A549 (cell line): ENCODE measurements around the gene ZBTB46. TPM values are rescaled to one million over a fixed set of nuclear protein-coding genes. Genes with fewer than 3 reads are reported as not detected.

ENCODE experiments used
- ATAC-seq, 2 experiments: fragments of 200-7000 bp in 1 of 2; fragments of >200 bp in 1 of 2; cut with Nextera tagmentation in 1 of 2; cut with Tn5 transposase in 1 of 2; 3 replicates each; pipeline versions ENCODE4 v1.8.0 to v1.9.1; 2018 to 2020; ENCODE audit warnings: mild to moderate bottlenecking in 1 of 2, moderate library complexity in 1 of 2
- CTCF ChIA-PET: fragments of 300-600 bp; sonication (Branson Sonifier 250); formaldehyde crosslinking; extraction: SDS; loops from one replicate; lab custom pipeline; 2021; ENCODE audit warnings: antibody characterized with exemption, inconsistent platforms; lab: Yijun Ruan, JAX
- POLR2A ChIA-PET: fragments of 350-600 bp; formaldehyde crosslinking; extraction: SDS; loops from one replicate; lab custom pipeline; 2021; ENCODE audit warnings: antibody characterized with exemption, inconsistent platforms; lab: Yijun Ruan, JAX
- DNase-seq, 2 experiments: peaks; one replicate each; pipeline versions ENCODE4 v3.0.0 to v3.0.0-alpha.2; 2011 to 2016; ENCODE audit warnings: low read depth in 1 of 2, low spot score in 1 of 2
- FAIRE-seq: peaks from 2 replicates; lab custom pipeline; 2011; peaks lifted over from hg19 to GRCh38; lab: Jason Lieb, UNC
- H3K27ac ChIP-seq, 2 experiments: fragments of >200 bp; sonication (Bioruptor Twin); formaldehyde crosslinking; 3 replicates each; pipeline ENCODE4 v1.5.1; 2016 to 2017
- H3K4me1 ChIP-seq: fragments of >200 bp; sonication (Bioruptor Twin); formaldehyde crosslinking; 3 replicates; pipeline ENCODE4 v1.6.1; 2016
- H3K4me2 ChIP-seq: fragments of >200 bp; sonication (Bioruptor Twin); formaldehyde crosslinking; 3 replicates; pipeline ENCODE4 v1.6.1; 2016
- H3K4me3 ChIP-seq: fragments of >200 bp; sonication (Bioruptor Twin); formaldehyde crosslinking; 3 replicates; pipeline ENCODE4 v1.5.1; 2016
- H3K9me3 ChIP-seq: fragments of >200 bp; sonication (Bioruptor Twin); formaldehyde crosslinking; 3 replicates; pipeline ENCODE4 v1.6.1; 2016
- CHD2 ChIP-seq: fragments of 150-350 bp; IDR thresholded peaks from 2 replicates; pipeline ENCODE4 v1.6.1; 2014; ENCODE audit warnings: low read length; ENCODE audit not compliant: partially characterized antibody
- EHF ChIP-seq: fragments of 250-450 bp; sonication (Bioruptor Pico); IDR thresholded peaks from 2 replicates; pipeline ENCODE4 v1.5.0; 2020; ENCODE audit warnings: mild to moderate bottlenecking
- EHMT2 ChIP-seq: fragments of 200-600 bp; sonication (generic); IDR thresholded peaks from 2 replicates; pipeline ENCODE4 v1.6.1; 2016; ENCODE audit warnings: antibody characterized with exemption, low read depth, mild to moderate bottlenecking, moderate library complexity
- EP300 ChIP-seq, 2 experiments: fragments of >200 bp; sonication (Bioruptor Twin); formaldehyde crosslinking; IDR thresholded peaks; 2 replicates in 1 of 2; 3 replicates in 1 of 2; pipeline ENCODE4 v1.6.1; 2016 to 2017
- HDAC2 ChIP-seq: fragments of 200-600 bp; sonication (generic); IDR thresholded peaks from 2 replicates; pipeline ENCODE4 v1.6.1; 2016
- HOXB13 ChIP-seq: fragments of 250-450 bp; sonication (Bioruptor Pico); IDR thresholded peaks from 2 replicates; pipeline ENCODE4 v1.5.0; 2020; ENCODE audit warnings: low read depth, mild to moderate bottlenecking, moderate library complexity
- HOXB5 ChIP-seq: fragments of 250-450 bp; sonication (Bioruptor Pico); IDR thresholded peaks from 2 replicates; pipeline ENCODE4 v1.5.0; 2020; ENCODE audit warnings: mild to moderate bottlenecking, moderate library complexity
- JUN ChIP-seq, 2 experiments: fragments of >200 bp; sonication (Bioruptor Twin); formaldehyde crosslinking; IDR thresholded peaks; 2 replicates in 1 of 2; 3 replicates in 1 of 2; pipeline ENCODE4 v1.6.1; 2016 to 2017
- MAFK ChIP-seq: fragments of 450-650 bp; IDR thresholded peaks from 2 replicates; pipeline ENCODE4 v1.6.1; 2014; ENCODE audit not compliant: partially characterized antibody
- PHF8 ChIP-seq: fragments of 200-600 bp; sonication (generic); IDR thresholded peaks from 2 replicates; pipeline ENCODE4 v1.6.1; 2016; ENCODE audit warnings: low read depth, mild to moderate bottlenecking, antibody characterized with exemption, moderate library complexity, borderline replicate concordance
- RAD21 ChIP-seq, 2 experiments: fragments of >200 bp in 1 of 2; sonication (Bioruptor Twin) in 1 of 2; formaldehyde crosslinking in 1 of 2; IDR thresholded peaks in 1 of 2; conservative IDR thresholded peaks in 1 of 2; 2 replicates in 1 of 2; 3 replicates in 1 of 2; pipeline ENCODE4 v1.6.1; 2012 to 2018; ENCODE audit warnings: inconsistent platforms in 1 of 2
- RFX5 ChIP-seq: fragments of 450-650 bp; IDR thresholded peaks from 2 replicates; pipeline ENCODE4 v1.7.1; 2014; ENCODE audit warnings: antibody characterized with exemption, mild to moderate bottlenecking, moderate library complexity
- SMC3 ChIP-seq: fragments of >200 bp; sonication (Bioruptor Twin); formaldehyde crosslinking; IDR thresholded peaks from 3 replicates; pipeline ENCODE4 v1.6.1; 2018; ENCODE audit warnings: inconsistent platforms
- SREBF2 ChIP-seq: fragments of 450-650 bp; IDR thresholded peaks from 2 replicates; pipeline ENCODE4 v1.6.1; 2014; ENCODE audit warnings: mild to moderate bottlenecking, moderate library complexity
- TFCP2L1 ChIP-seq: fragments of 250-450 bp; sonication (Bioruptor Pico); IDR thresholded peaks from 2 replicates; pipeline ENCODE4 v1.5.0; 2021; ENCODE audit warnings: mild to moderate bottlenecking
- TP53 ChIP-seq: fragments of 250-450 bp; sonication (Bioruptor Pico); IDR thresholded peaks from 2 replicates; pipeline ENCODE4 v1.5.0; 2021; ENCODE audit warnings: mild to moderate bottlenecking, moderate library complexity
- ZFP36 ChIP-seq: fragments of 450-650 bp; IDR thresholded peaks from 2 replicates; pipeline ENCODE4 v1.6.1; 2014; ENCODE audit warnings: borderline replicate concordance; ENCODE audit not compliant: partially characterized antibody
- WGBS: methylation state at CpG from one replicate; pipeline ENCODE4 v1.1.6; 2017; ENCODE audit errors: missing lambda C conversion rate; 5-methylcytosine and 5-hydroxymethylcytosine counted together
- polyA plus RNA-seq, 4 experiments: library from polyadenylated mRNA; depleted of rRNA in 3 of 4; stranded (reverse); fragments of >200 nt; fragmentation: RNase III in 1 of 4; extraction: RNeasy Plus Mini Kit Qiagen cat#74134 plus additional on column Dnase treatment in 1 of 4; gene quantifications; 2 replicates in 3 of 4; 3 replicates in 1 of 4; pipeline ENCODE4 v1.2.3, GENCODE V29; 2011 to 2017
- TF ChIP-seq, protein P1 (sequence below): fragments of 250-450 bp; sonication (Bioruptor Pico); IDR thresholded peaks from 2 replicates; pipeline ENCODE4 v1.5.0; 2020; ENCODE audit warnings: low read depth, mild to moderate bottlenecking, moderate library complexity
- TF ChIP-seq, protein P2 (sequence below): IDR thresholded peaks from 2 replicates; pipeline ENCODE4 v1.6.1; 2012
- TF ChIP-seq, protein P3 (sequence below): IDR thresholded peaks from 2 replicates; pipeline ENCODE4 v1.6.1; 2012
- TF ChIP-seq, protein P4 (sequence below): fragments of 150-350 bp; IDR thresholded peaks from 2 replicates; pipeline ENCODE4 v1.6.1; 2014; ENCODE audit warnings: low read depth, mild to moderate bottlenecking, low read length
- TF ChIP-seq, protein P5 (sequence below): fragments of >200 bp; sonication (Bioruptor Twin); formaldehyde crosslinking; IDR thresholded peaks from 3 replicates; pipeline ENCODE4 v1.6.1; 2016

Gene ZBTB46
- polyA plus RNA-seq, 2 of the 4 experiments (the other 2 are of a cell fraction): 0.17 to 0.43 TPM

DNA sequence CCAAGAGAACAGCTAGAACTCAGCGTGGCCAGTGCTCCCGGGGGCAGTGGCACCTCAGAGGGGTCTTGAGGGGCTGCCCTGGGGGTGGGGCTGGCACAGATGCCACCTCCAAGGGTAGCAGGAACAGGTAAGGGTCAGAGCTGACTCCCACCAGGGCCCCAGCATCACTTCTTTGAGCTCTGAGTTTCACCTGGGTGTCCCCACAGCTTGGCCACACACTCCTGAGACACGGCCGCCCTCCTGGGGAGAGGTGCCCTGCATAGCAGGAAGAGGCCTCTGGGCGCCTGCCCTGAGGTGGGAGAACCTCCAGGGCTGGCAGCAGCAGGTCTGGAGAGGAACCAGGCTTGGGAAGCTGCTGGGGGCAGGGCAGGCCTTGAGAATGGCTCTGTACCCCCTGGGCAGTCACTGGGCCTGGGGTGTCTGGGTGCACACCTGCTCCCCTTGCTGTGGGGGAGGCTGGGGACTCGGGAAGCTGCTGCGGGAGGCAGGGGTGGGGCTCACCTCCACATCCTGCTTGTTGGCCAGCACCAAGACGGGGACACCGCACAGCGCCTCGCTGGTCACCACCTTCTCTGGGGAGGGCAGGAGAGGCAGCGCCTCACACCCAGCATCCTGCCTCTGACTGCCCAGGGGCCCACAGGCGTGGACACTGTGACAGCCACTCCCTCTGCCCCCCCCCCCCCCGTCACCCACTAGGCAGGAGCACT is 129.6 kb downstream of the ZBTB46 start (continued):
- no peak for TF ChIP-seq MAFK
- TF ChIP-seq, protein P1, sequence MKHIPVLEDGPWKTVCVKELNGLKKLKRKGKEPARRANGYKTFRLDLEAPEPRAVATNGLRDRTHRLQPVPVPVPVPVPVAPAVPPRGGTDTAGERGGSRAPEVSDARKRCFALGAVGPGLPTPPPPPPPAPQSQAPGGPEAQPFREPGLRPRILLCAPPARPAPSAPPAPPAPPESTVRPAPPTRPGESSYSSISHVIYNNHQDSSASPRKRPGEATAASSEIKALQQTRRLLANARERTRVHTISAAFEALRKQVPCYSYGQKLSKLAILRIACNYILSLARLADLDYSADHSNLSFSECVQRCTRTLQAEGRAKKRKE (CRISPR knock-in tag): no peak
- no peak for TF ChIP-seq PHF8
- no peak for TF ChIP-seq TP53
- no peak for TF ChIP-seq EHF (CRISPR knock-in tag)

DNA sequence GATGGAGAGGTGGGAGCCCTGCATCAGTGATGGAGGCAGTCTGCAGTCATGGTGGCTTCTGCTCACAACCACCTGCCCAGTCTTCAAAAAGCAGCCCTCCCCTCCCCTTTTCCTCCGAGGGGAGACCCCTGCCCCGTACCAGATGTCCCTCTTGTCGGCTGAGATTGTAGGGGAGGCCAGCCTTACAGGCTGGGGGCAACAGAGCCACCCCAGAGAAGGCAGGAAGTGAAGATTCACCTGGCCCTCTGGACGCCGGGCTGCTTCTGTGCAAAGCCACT is 130.1 kb downstream of the ZBTB46 start:
- DNase-seq (no peak), FAIRE-seq (no peak), ATAC-seq (no peak)
- POLR2A ChIA-PET: no interaction called here
- H3K4me3 ChIP-seq: no peak overlapping the region
- TF ChIP-seq TFCP2L1 (CRISPR knock-in tag) (no peak), HDAC2 (no peak), TP53 (no peak), RFX5 (no peak), SREBF2 (no peak), CHD2 (no peak), EP300 (IDR thresholded peaks at IDR 0.05) (no peak), SMC3 (no peak), HOXB5 (CRISPR knock-in tag) (no peak), JUN (IDR thresholded peaks at IDR 0.05) (no peak), EHMT2 (no peak), RAD21 (conservative IDR thresholded peaks at IDR 0.05 in 1 of 2, IDR thresholded peaks at IDR 0.05 in 1 of 2) (no peak), PHF8 (no peak), ZFP36 (no peak), HOXB13 (no peak)
- TF ChIP-seq, protein P2, sequence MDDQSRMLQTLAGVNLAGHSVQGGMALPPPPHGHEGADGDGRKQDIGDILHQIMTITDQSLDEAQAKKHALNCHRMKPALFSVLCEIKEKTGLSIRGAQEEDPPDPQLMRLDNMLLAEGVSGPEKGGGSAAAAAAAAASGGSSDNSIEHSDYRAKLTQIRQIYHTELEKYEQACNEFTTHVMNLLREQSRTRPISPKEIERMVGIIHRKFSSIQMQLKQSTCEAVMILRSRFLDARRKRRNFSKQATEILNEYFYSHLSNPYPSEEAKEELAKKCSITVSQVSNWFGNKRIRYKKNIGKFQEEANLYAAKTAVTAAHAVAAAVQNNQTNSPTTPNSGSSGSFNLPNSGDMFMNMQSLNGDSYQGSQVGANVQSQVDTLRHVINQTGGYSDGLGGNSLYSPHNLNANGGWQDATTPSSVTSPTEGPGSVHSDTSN: no peak
- TF ChIP-seq, protein P3, sequence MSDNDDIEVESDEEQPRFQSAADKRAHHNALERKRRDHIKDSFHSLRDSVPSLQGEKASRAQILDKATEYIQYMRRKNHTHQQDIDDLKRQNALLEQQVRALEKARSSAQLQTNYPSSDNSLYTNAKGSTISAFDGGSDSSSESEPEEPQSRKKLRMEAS: no peak
- TF ChIP-seq, protein P1 (CRISPR knock-in tag): no peak
- TF ChIP-seq, protein P4, sequence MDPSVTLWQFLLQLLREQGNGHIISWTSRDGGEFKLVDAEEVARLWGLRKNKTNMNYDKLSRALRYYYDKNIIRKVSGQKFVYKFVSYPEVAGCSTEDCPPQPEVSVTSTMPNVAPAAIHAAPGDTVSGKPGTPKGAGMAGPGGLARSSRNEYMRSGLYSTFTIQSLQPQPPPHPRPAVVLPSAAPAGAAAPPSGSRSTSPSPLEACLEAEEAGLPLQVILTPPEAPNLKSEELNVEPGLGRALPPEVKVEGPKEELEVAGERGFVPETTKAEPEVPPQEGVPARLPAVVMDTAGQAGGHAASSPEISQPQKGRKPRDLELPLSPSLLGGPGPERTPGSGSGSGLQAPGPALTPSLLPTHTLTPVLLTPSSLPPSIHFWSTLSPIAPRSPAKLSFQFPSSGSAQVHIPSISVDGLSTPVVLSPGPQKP: no peak
- TF ChIP-seq, protein P5, sequence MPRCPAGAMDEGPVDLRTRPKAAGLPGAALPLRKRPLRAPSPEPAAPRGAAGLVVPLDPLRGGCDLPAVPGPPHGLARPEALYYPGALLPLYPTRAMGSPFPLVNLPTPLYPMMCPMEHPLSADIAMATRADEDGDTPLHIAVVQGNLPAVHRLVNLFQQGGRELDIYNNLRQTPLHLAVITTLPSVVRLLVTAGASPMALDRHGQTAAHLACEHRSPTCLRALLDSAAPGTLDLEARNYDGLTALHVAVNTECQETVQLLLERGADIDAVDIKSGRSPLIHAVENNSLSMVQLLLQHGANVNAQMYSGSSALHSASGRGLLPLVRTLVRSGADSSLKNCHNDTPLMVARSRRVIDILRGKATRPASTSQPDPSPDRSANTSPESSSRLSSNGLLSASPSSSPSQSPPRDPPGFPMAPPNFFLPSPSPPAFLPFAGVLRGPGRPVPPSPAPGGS: no peak
- H3K4me2 ChIP-seq: no peak overlapping the region
- H3K27ac ChIP-seq: peak overlapping the region in 1 of 2 experiments; percentile 94; a peak in 3 of 6 replicates
- H3K9me3 ChIP-seq: no peaks in the 10 kb centered on the region
- CTCF ChIA-PET: no interaction called here
- H3K4me1 ChIP-seq: peaks cover 35% of the 10 kb centered on the region
- 85% methylated on average over 5 of the region's 5 CpGs for WGBS
